ENCODE results near the gene LPCAT1. TPM values are rescaled to one million over a fixed set of nuclear protein-coding genes. Genes with fewer than 3 reads are reported as not detected.

LPCAT1 gene
- total and polyA plus RNA-seq, 10 of the 15 experiments (the other 5 are each of a cell fraction or from before 2014, with no cell fraction given): 2.3 to 109 (median 72.7) TPM

DNA sequence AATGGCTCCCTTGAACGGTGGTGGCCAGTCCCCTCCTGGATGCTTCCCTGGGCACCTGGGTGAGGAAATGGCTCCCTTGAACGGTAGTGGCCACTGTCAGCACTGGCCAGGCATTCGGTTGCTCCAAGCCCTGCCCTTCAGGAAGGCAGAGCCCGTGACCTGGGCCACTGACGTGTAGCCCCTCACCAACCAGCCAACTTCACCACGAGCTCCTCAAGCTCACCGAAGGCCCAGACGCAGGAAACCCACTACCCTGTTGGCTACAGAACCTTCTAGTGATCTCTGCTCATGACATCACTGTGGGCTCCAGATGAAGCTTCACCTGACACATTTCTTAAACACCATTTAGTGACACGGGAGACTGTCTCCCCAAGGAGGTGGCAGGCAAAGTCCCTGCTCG lies 87.7 kb downstream of the LPCAT1 start (continued):
- TF ChIP-seq, protein P1, sequence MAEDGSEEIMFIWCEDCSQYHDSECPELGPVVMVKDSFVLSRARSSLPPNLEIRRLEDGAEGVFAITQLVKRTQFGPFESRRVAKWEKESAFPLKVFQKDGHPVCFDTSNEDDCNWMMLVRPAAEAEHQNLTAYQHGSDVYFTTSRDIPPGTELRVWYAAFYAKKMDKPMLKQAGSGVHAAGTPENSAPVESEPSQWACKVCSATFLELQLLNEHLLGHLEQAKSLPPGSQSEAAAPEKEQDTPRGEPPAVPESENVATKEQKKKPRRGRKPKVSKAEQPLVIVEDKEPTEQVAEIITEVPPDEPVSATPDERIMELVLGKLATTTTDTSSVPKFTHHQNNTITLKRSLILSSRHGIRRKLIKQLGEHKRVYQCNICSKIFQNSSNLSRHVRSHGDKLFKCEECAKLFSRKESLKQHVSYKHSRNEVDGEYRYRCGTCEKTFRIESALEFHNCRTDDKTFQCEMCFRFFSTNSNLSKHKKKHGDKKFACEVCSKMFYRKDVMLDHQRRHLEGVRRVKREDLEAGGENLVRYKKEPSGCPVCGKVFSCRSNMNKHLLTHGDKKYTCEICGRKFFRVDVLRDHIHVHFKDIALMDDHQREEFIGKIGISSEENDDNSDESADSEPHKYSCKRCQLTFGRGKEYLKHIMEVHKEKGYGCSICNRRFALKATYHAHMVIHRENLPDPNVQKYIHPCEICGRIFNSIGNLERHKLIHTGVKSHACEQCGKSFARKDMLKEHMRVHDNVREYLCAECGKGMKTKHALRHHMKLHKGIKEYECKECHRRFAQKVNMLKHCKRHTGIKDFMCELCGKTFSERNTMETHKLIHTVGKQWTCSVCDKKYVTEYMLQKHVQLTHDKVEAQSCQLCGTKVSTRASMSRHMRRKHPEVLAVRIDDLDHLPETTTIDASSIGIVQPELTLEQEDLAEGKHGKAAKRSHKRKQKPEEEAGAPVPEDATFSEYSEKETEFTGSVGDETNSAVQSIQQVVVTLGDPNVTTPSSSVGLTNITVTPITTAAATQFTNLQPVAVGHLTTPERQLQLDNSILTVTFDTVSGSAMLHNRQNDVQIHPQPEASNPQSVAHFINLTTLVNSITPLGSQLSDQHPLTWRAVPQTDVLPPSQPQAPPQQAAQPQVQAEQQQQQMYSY (CRISPR knock-in tag; IDR thresholded peaks at IDR 0.05): no peak
- TF ChIP-seq ZNF274 (IDR thresholded peaks at IDR 0.05; ENCODE audit: insufficient read depth, insufficient read length): no peak
- TF ChIP-seq, protein P2, sequence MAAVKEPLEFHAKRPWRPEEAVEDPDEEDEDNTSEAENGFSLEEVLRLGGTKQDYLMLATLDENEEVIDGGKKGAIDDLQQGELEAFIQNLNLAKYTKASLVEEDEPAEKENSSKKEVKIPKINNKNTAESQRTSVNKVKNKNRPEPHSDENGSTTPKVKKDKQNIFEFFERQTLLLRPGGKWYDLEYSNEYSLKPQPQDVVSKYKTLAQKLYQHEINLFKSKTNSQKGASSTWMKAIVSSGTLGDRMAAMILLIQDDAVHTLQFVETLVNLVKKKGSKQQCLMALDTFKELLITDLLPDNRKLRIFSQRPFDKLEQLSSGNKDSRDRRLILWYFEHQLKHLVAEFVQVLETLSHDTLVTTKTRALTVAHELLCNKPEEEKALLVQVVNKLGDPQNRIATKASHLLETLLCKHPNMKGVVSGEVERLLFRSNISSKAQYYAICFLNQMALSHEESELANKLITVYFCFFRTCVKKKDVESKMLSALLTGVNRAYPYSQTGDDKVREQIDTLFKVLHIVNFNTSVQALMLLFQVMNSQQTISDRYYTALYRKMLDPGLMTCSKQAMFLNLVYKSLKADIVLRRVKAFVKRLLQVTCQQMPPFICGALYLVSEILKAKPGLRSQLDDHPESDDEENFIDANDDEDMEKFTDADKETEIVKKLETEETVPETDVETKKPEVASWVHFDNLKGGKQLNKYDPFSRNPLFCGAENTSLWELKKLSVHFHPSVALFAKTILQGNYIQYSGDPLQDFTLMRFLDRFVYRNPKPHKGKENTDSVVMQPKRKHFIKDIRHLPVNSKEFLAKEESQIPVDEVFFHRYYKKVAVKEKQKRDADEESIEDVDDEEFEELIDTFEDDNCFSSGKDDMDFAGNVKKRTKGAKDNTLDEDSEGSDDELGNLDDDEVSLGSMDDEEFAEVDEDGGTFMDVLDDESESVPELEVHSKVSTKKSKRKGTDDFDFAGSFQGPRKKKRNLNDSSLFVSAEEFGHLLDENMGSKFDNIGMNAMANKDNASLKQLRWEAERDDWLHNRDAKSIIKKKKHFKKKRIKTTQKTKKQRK (IDR thresholded peaks at IDR 0.05; ENCODE audit: low read depth, low read length): no peak
- TF ChIP-seq, protein P3, sequence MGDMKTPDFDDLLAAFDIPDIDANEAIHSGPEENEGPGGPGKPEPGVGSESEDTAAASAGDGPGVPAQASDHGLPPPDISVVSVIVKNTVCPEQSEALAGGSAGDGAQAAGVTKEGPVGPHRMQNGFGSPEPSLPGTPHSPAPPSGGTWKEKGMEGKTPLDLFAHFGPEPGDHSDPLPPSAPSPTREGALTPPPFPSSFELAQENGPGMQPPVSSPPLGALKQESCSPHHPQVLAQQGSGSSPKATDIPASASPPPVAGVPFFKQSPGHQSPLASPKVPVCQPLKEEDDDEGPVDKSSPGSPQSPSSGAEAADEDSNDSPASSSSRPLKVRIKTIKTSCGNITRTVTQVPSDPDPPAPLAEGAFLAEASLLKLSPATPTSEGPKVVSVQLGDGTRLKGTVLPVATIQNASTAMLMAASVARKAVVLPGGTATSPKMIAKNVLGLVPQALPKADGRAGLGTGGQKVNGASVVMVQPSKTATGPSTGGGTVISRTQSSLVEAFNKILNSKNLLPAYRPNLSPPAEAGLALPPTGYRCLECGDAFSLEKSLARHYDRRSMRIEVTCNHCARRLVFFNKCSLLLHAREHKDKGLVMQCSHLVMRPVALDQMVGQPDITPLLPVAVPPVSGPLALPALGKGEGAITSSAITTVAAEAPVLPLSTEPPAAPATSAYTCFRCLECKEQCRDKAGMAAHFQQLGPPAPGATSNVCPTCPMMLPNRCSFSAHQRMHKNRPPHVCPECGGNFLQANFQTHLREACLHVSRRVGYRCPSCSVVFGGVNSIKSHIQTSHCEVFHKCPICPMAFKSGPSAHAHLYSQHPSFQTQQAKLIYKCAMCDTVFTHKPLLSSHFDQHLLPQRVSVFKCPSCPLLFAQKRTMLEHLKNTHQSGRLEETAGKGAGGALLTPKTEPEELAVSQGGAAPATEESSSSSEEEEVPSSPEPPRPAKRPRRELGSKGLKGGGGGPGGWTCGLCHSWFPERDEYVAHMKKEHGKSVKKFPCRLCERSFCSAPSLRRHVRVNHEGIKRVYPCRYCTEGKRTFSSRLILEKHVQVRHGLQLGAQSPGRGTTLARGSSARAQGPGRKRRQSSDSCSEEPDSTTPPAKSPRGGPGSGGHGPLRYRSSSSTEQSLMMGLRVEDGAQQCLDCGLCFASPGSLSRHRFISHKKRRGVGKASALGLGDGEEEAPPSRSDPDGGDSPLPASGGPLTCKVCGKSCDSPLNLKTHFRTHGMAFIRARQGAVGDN (IDR thresholded peaks at IDR 0.05): no peak
- no peak for TF ChIP-seq RAD51 (IDR thresholded peaks at IDR 0.05)
- no peak for TF ChIP-seq GABPA (IDR thresholded peaks at IDR 0.05; ENCODE audit: low read depth)
- no peak for TF ChIP-seq ZSCAN29 (IDR thresholded peaks at IDR 0.05)
- TF ChIP-seq, protein P4, sequence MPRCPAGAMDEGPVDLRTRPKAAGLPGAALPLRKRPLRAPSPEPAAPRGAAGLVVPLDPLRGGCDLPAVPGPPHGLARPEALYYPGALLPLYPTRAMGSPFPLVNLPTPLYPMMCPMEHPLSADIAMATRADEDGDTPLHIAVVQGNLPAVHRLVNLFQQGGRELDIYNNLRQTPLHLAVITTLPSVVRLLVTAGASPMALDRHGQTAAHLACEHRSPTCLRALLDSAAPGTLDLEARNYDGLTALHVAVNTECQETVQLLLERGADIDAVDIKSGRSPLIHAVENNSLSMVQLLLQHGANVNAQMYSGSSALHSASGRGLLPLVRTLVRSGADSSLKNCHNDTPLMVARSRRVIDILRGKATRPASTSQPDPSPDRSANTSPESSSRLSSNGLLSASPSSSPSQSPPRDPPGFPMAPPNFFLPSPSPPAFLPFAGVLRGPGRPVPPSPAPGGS (IDR thresholded peaks at IDR 0.05; ENCODE audit: borderline replicate concordance, insufficient read depth, low read depth, low read length, poor library complexity, severe bottlenecking): no peak
